GM12891 (cell line): ENCODE results near the gene TCEAL8.
A peak's percentile ranks its signal among the peaks of the same experiment; 100 is the strongest.

Experiments
- PAX5 ChIP-seq: IDR thresholded peaks from 2 replicates; pipeline ENCODE4 v1.6.1; 2011; ENCODE audit warnings: low read length, moderate library complexity, mild to moderate bottlenecking; ENCODE audit not compliant: insufficient read depth, severe bottlenecking
- POLR2A ChIP-seq: IDR thresholded peaks from 2 replicates; pipeline ENCODE4 v1.6.1; 2011; ENCODE audit warnings: low read depth, low read length, control low read depth
- POLR2AphosphoS5 ChIP-seq: IDR thresholded peaks from 2 replicates; pipeline ENCODE4 v1.6.1; 2011; ENCODE audit warnings: low read depth, low read length, control low read depth
- SPI1 ChIP-seq: IDR thresholded peaks from 2 replicates; pipeline ENCODE4 v1.6.1; 2011; ENCODE audit warnings: low read depth, low read length, control low read depth
- TAF1 ChIP-seq: IDR thresholded peaks from 2 replicates; pipeline ENCODE4 v1.6.1; 2011; ENCODE audit warnings: low read depth, low read length, control low read depth

DNA sequence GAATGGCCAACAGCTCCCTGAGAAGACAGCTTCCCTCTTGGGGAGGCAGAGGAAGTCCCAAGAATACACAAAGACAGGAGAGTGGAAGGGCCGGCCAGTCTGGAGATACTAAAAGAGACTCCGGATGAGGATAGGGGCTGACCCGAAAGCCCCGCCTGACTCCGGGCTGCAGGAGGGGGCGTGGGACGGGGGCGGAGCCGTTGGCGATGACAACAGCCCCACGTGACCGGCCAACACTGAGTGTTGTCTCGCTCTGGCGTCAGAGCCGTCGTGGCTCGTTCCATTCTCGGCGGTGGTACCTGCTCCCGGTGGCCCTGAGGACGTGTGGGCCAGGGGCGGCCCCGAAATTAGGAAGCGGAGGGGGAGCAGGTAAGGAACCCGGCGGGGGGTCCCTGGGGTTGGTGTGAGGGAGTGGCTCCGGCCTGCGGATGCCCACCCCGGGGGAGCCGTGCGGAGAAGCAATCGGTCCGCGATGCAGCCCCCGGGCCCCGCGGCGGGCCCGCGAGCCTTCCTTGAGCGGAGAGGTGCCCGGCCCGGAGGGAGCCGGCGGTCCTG lies 40.0 kb downstream of the TCEAL8 start, which contains the start of gene BEX4:
- peak; percentile 99 for TF ChIP-seq TAF1
- peak; percentile 77 for TF ChIP-seq POLR2AphosphoS5
- peak; percentile 74 for TF ChIP-seq POLR2A
- TF ChIP-seq PAX5, result no peak
- no peak for TF ChIP-seq SPI1
